Esophagus squamous epithelium (tissue), 5 donors: ENCODE measurements around the gene VSIG2. TPM values are rescaled to one million over a fixed set of nuclear protein-coding genes. Genes with fewer than 3 reads are reported as not detected.

ENCODE experiments used
- DNase-seq: peaks from one replicate; lab custom pipeline; 2025; lab: John Stamatoyannopoulos, UW
- H3K27ac ChIP-seq, 4 donors: fragments of 200-600 bp; sonication (generic); one replicate each; pipeline ENCODE4 v1.5.1; 2016 to 2019; ENCODE audit warnings: mild to moderate bottlenecking in 1 of 4
- H3K27me3 ChIP-seq, 4 donors: fragments of 200-600 bp; sonication (generic); 1 replicate in 3 of 4; 2 replicates in 1 of 4; pipeline versions ENCODE4 v1.5.1 to v1.6.0; 2017 to 2021; ENCODE audit warnings: antibody characterized with exemption in 1 of 4
- H3K36me3 ChIP-seq, 3 donors: fragments of 200-600 bp; sonication (generic); one replicate each; pipeline ENCODE4 v1.5.1; 2016 to 2019
- H3K4me1 ChIP-seq, 3 donors: fragments of 200-600 bp; sonication (generic); one replicate each; pipeline ENCODE4 v1.5.1; 2017 to 2019
- H3K4me3 ChIP-seq, 4 donors: fragments of 200-600 bp; sonication (generic); 1 replicate in 3 of 4; 2 replicates in 1 of 4; pipeline ENCODE4 v1.5.1; 2016 to 2019; ENCODE audit warnings: mild to moderate bottlenecking in 2 of 4, moderate library complexity in 1 of 4
- H3K9me3 ChIP-seq, 3 donors: fragments of 200-600 bp; sonication (generic); one replicate each; pipeline ENCODE4 v1.5.1; 2016 to 2019
- POLR2A ChIP-seq, 4 donors: fragments of 450-650 bp; IDR thresholded peaks; one replicate each; pipeline ENCODE4 v1.6.1; 2017; ENCODE audit warnings: antibody characterized with exemption in 4 of 4, mild to moderate bottlenecking in 4 of 4, moderate library complexity in 3 of 4
- WGBS, 2 donors: methylation state at CpG; one replicate each; pipeline ENCODE4 v1.1.5; 2018; 5-methylcytosine and 5-hydroxymethylcytosine counted together
- intact Hi-C: fragments of 100-400 bp; cut with DNase I; formaldehyde crosslinking; loops from one replicate; pipeline ENCODE4 v1.15.0; 2022
- total RNA-seq, 4 donors: library from RNA; depleted of rRNA; stranded (reverse); fragments of >200 nt; gene quantifications; one replicate each; pipeline ENCODE4 v1.1.0, GENCODE V29; 2016
- TF ChIP-seq, protein P1 (sequence below), 6 experiments: fragments of 450-650 bp in 4 of 6; fragments of 200-600 bp in 2 of 6; sonication (generic) in 2 of 6; IDR thresholded peaks; one replicate each; pipeline ENCODE4 v1.5.1; 2016 to 2019; ENCODE audit warnings: antibody characterized with exemption in 6 of 6, mild to moderate bottlenecking in 4 of 6, moderate library complexity in 4 of 6
- donor health status: DM: yes; HTN: yes; CAD: no.

The VSIG2 gene
- total RNA-seq, 4 donors from 2014 or later, result 5.1 to 10.2 (median 7.6) TPM

DNA sequence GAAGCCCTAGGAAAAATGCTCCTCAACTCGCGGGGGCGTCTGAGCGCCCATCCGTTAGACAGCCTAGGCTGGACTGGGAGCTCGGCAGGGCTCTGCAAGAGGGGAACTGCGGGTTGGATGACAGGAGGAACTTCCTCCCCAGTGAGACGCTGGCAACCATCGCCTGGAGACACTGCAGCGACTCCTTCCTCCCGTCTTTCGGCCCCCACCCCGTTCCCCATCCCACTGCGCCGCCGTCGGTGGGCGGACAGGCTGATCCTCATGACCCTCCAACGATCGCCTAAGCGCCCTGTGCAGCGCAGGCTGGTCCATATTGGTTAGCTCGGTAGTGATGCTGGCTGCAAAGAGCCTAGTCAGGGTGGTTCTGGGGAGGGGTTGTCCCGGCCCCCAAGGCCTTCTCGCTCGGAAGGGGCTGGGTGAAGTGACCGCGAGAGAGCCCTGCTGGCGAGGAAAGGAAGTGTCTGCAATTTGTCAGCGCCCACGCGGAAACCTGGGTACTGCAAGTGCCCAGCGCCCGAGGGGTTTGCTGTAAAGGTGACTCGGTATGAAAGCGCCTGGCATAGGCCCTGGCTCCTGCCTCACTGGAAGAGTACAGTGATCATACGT, 11.7 kb downstream of the VSIG2 start:
- intact Hi-C loops, result loop anchor here (5.0 kb wide), 1 partner anchor 68 kb away; the partner anchor contains the start of genes SIAE and SPA17
- Histone ChIP-seq H3K9me3 (no peaks in the 10 kb centered on the region), H3K27ac (peak overlapping the region in 1 of 4 donors; percentile 54), H3K36me3 (no peaks in the 10 kb centered on the region), H3K27me3 (peaks cover 0 to 71% (median 0%) of the 10 kb centered on the region in 4 donors), H3K4me1 (peaks cover 13 to 24% (median 19%) of the 10 kb centered on the region in 3 donors), H3K4me3 (peak overlapping the region; percentile 36 to 78 (median 54))
- TF ChIP-seq, protein P1, sequence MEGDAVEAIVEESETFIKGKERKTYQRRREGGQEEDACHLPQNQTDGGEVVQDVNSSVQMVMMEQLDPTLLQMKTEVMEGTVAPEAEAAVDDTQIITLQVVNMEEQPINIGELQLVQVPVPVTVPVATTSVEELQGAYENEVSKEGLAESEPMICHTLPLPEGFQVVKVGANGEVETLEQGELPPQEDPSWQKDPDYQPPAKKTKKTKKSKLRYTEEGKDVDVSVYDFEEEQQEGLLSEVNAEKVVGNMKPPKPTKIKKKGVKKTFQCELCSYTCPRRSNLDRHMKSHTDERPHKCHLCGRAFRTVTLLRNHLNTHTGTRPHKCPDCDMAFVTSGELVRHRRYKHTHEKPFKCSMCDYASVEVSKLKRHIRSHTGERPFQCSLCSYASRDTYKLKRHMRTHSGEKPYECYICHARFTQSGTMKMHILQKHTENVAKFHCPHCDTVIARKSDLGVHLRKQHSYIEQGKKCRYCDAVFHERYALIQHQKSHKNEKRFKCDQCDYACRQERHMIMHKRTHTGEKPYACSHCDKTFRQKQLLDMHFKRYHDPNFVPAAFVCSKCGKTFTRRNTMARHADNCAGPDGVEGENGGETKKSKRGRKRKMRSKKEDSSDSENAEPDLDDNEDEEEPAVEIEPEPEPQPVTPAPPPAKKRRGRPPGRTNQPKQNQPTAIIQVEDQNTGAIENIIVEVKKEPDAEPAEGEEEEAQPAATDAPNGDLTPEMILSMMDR (IDR thresholded peaks at IDR 0.05), result peak in 4 of 6 experiments; percentile 32 to 66 (median 42)
- TF ChIP-seq POLR2A (IDR thresholded peaks at IDR 0.05), result no peak
- DNase-seq, result no peak
- 0 to 2% methylated on average over 7 to 21 of the region's 37 CpGs for WGBS, 2 donors

DNA sequence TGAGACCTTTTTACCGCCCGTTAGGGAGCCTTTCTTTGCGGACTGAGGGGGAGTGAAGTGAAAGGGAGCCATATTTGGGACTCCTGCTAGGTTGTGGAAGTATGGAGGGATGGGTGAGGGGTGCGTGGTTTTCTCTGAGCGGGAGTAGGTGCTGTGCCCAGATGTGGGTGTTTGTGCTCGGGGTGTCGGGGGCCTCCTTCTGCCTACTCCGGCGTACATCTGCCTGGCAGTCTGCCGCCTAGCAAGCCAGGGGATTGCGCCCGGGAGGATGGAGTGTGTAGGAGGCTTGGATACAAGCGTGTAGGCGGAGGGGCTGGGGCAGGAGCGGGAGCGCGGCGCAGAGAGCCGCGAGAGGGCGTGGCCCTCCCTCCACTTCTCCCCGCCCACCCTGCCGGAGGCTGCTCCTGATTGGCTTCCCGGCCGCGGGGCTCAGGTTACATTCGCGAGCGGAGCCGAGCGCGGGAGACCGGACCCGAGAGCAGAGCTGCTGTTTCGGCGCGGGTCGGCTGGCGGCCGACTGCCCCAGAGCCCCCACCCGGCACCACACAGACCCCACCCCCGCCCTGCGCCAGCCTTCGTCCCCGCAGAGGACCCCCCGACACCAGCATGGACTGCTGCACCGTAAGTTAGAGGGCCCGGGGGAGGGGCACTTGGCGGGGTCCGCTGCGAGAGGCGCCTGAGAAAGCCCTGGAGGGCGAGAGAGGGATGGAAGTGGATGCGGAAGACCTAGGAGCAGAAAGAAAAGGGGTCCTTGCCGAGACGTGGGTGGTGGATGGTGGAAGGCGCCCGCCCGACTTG, 12.4 kb downstream of the VSIG2 start, which contains the start of gene NRGN:
TSS of gene NRGN (plus strand) at position 464 of the 798 bp plus-strand sequence. CDS start at position 607, 143 bp downstream.
- Histone ChIP-seq H3K4me1 (peaks cover 13 to 20% (median 17%) of the 10 kb centered on the region in 3 donors), H3K36me3 (no peaks in the 10 kb centered on the region), H3K27ac (peak within 1 kb of the TSS in 2 of 4 donors; percentile 54 to 62), H3K9me3 (no peaks in the 10 kb centered on the region), H3K27me3 (peaks cover 0 to 64% (median 0%) of the 10 kb centered on the region in 4 donors), H3K4me3 (peak within 1 kb of the TSS; percentile 36 to 78 (median 54))
- 3% methylated on average over 11 to 32 of the region's 59 CpGs for WGBS, 2 donors
- intact Hi-C loops, result loop anchor here (5.0 kb wide), 1 partner anchor 67 kb away; the partner anchor contains the start of genes SIAE and SPA17
- no peak for TF ChIP-seq POLR2A (IDR thresholded peaks at IDR 0.05)
- TF ChIP-seq, protein P1 (IDR thresholded peaks at IDR 0.05), result no peak
- DNase-seq, result peak; percentile 49

DNA sequence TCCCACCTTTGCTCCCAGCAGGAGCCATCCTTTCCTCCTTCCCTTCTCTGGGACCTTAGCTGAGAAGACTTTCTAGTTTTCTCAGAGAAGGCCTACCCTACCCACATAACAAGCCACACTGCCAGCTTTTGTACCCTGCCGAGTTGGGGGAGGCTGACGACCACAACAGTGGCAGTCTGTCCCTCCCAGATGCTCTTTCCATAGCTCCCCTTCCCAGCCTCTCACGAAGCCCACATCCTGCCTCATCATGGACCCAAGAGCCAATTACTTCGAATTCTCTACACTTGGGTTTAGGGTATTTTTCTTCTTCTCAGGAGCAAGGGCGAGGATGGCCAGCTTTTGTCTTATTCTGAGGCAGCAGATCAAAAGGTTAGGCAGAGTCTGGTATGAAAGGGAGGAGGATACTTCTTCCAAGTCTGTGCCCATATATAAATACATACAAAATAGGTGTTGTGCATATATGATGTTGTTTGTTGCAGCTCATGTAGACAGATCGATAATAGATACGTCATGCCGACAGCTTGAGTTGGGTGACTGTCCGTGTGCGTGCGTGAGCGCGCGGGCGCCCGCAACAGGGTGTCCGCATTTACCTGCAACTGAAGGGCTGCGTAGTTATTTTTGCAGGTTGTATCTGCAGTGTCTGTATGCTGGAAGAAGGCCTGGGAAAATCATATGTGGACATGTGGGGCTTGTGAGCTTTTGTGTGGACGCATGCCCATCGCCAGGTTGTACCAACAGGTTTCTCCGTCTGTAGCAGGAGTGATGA, 13.2 kb downstream of the VSIG2 start:
- 73% methylated on average over 20 to 21 of the region's 21 CpGs for WGBS, 2 donors
- H3K27ac ChIP-seq, result no peak overlapping the region
- no peak for DNase-seq
- TF ChIP-seq, protein P1 (IDR thresholded peaks at IDR 0.05), result no peak
- TF ChIP-seq POLR2A (IDR thresholded peaks at IDR 0.05), result no peak
- H3K4me1 ChIP-seq, result peaks cover 13 to 20% (median 17%) of the 10 kb centered on the region in 3 donors
- H3K36me3 ChIP-seq, result no peaks in the 10 kb centered on the region
- H3K4me3 ChIP-seq, result peak overlapping the region in 3 of 4 donors; percentile 48 to 78 (median 59)
- no peaks in the 10 kb centered on the region for H3K9me3 ChIP-seq
- peaks cover 0 to 56% (median 0%) of the 10 kb centered on the region in 4 donors for H3K27me3 ChIP-seq
- intact Hi-C loops, result no loop called here

DNA sequence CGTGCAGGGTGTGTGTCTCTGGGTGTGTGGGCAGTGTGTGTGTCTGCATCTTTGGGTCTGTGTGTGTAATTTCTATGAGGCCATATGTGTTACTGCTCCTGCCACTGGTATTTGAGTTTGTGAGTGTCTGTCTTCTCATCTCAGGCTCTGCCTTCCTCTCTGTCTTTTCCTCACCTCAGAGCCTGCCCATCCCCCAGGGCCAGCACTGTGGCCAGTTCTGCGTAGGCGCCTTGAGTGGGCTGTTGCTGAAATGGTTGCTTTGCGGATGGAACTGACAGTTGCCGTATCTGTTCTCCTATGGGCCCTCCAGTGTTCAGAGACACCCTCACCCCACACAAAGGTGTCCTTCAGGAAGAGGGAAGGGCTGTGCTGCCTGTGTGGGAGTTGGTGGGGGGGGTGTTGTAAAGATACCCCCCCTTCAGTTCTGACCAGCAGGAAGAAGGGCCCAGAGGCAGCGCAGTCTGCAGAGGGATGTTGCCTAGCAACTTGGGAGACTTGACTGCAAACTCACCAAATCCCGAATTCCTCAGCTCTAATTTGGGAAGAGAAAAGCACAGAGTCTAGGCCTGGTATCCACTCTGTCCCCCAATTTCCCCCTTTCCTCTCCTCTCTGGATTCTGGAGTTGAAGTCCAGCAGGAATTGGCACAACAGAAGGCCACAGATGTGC, 14.3 kb downstream of the VSIG2 start:
- no peak for TF ChIP-seq POLR2A (IDR thresholded peaks at IDR 0.05)
- TF ChIP-seq, protein P1 (IDR thresholded peaks at IDR 0.05), result no peak
- Histone ChIP-seq H3K9me3 (no peaks in the 10 kb centered on the region), H3K27me3 (peaks cover 0 to 45% (median 0%) of the 10 kb centered on the region in 4 donors), H3K4me1 (peaks cover 13 to 20% (median 17%) of the 10 kb centered on the region in 3 donors), H3K27ac (no peak overlapping the region), H3K36me3 (no peaks in the 10 kb centered on the region), H3K4me3 (no peak overlapping the region)
- no peak for DNase-seq
- intact Hi-C loops, result no loop called here
- WGBS, 2 donors, result 79 to 81% methylated on average over 6 of the region's 7 CpGs
